Measurements from ENCODE around the gene PHF11.

The PHF11 gene

DNA sequence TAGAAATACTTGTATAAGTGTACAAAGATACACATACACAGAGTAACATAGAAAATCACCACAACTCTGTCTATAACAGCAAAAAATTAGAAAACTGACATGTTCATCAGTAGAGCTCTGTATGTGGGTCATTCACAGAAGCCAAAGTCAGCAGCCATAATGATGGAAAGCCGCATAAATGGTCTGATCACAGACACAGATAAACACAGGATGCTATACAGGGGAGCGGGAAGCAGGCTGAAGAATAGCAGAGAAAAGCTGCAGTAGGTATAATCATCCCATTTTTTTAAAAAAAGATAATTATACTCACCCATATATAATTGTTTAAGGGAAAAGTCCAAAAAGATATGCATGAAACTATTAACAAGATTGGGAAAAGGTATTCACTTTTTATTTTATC lies 58.1 kb downstream of the PHF11 start:
- Histone ChIP-seq H3K27me3 (ENCODE audit: low read depth, low read length) (no peaks in the 10 kb centered on the region), H3K36me3 (replicated peaks; ENCODE audit: low read depth, low read length) (peaks cover 18% of the 10 kb centered on the region), H3K9me3 (ENCODE audit: insufficient read depth, low read length) (no peaks in the 10 kb centered on the region), H3K4me2 (ENCODE audit: low read length) (no peak overlapping the region), H3K79me2 (ENCODE audit: low read length) (no peaks in the 10 kb centered on the region), H3K27ac (ENCODE audit: low read length) (no peak overlapping the region), H3K4me3 (ENCODE audit: low read length) (no peak overlapping the region), H2AFZ (ENCODE audit: low read depth, low read length) (no peak overlapping the region), H4K20me1 (ENCODE audit: insufficient read depth, low read length) (no peaks in the 10 kb centered on the region), H3K9ac (ENCODE audit: low read length) (no peak overlapping the region), H3K4me1 (ENCODE audit: low read length) (no peaks in the 10 kb centered on the region)
- TF ChIP-seq EZH2phosphoT487 (IDR thresholded peaks at IDR 0.05; ENCODE audit: low read depth): no peak

DNA sequence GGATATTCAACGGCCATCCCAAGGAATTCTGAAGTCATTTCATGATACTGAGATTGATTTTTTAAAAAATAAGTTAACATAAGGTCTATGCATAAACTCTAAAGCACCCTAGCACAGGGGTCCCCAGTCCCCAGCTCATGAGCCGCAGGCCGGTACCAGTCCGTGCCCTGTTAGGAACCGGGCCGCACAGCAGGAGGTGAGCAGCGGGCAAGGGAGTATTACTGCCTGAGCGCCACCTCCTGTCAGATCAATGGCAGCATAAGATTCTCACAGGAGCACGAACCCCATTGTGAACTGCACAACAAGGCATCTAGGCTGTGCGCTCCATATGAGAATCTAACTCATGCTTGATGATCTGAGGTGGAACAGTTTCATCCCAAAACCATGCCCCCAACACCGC lies 58.6 kb downstream of the PHF11 start:
- Histone ChIP-seq H3K9ac (ENCODE audit: low read length) (no peak overlapping the region), H3K27ac (ENCODE audit: low read length) (no peak overlapping the region), H4K20me1 (ENCODE audit: insufficient read depth, low read length) (no peaks in the 10 kb centered on the region), H3K79me2 (ENCODE audit: low read length) (no peaks in the 10 kb centered on the region), H3K27me3 (ENCODE audit: low read depth, low read length) (no peaks in the 10 kb centered on the region), H3K4me2 (ENCODE audit: low read length) (no peak overlapping the region), H3K4me3 (ENCODE audit: low read length) (no peak overlapping the region), H3K4me1 (ENCODE audit: low read length) (no peaks in the 10 kb centered on the region), H3K9me3 (ENCODE audit: insufficient read depth, low read length) (no peaks in the 10 kb centered on the region), H3K36me3 (replicated peaks; ENCODE audit: low read depth, low read length) (peaks cover 22% of the 10 kb centered on the region), H2AFZ (ENCODE audit: low read depth, low read length) (no peak overlapping the region)
- TF ChIP-seq, protein P1, sequence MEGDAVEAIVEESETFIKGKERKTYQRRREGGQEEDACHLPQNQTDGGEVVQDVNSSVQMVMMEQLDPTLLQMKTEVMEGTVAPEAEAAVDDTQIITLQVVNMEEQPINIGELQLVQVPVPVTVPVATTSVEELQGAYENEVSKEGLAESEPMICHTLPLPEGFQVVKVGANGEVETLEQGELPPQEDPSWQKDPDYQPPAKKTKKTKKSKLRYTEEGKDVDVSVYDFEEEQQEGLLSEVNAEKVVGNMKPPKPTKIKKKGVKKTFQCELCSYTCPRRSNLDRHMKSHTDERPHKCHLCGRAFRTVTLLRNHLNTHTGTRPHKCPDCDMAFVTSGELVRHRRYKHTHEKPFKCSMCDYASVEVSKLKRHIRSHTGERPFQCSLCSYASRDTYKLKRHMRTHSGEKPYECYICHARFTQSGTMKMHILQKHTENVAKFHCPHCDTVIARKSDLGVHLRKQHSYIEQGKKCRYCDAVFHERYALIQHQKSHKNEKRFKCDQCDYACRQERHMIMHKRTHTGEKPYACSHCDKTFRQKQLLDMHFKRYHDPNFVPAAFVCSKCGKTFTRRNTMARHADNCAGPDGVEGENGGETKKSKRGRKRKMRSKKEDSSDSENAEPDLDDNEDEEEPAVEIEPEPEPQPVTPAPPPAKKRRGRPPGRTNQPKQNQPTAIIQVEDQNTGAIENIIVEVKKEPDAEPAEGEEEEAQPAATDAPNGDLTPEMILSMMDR (IDR thresholded peaks at IDR 0.05; ENCODE audit: low read depth, low read length): no peak
- TF ChIP-seq EZH2phosphoT487 (IDR thresholded peaks at IDR 0.05; ENCODE audit: low read depth): no peak

- Histone ChIP-seq H3K9ac (ENCODE audit: low read length) (no peak overlapping the region), H2AFZ (ENCODE audit: low read depth, low read length) (no peak overlapping the region), H3K27ac (ENCODE audit: low read length) (no peak overlapping the region), H3K4me1 (ENCODE audit: low read length) (peaks cover 10% of the 10 kb centered on the region), H3K27me3 (ENCODE audit: low read depth, low read length) (no peaks in the 10 kb centered on the region), H3K36me3 (replicated peaks; ENCODE audit: low read depth, low read length) (peaks cover 25% of the 10 kb centered on the region), H3K79me2 (ENCODE audit: low read length) (no peaks in the 10 kb centered on the region), H3K4me2 (ENCODE audit: low read length) (no peak overlapping the region), H3K9me3 (ENCODE audit: insufficient read depth, low read length) (no peaks in the 10 kb centered on the region), H3K4me3 (ENCODE audit: low read length) (no peak overlapping the region), H4K20me1 (ENCODE audit: insufficient read depth, low read length) (no peaks in the 10 kb centered on the region)
- no peak for TF ChIP-seq EZH2phosphoT487 (IDR thresholded peaks at IDR 0.05; ENCODE audit: low read depth)
- TF ChIP-seq, protein P1 (IDR thresholded peaks at IDR 0.05; ENCODE audit: low read depth, low read length): no peak
These were observed 63.3 kb downstream of the PHF11 start for GRCh38 chr13:49559006-49559405.

- peak overlapping the region; percentile 26 for H3K4me2 ChIP-seq (ENCODE audit: low read length)
- no peak overlapping the region for H3K27ac ChIP-seq (ENCODE audit: low read length)
- H3K4me1 ChIP-seq (ENCODE audit: low read length): peaks cover 10% of the 10 kb centered on the region
- H3K36me3 ChIP-seq (replicated peaks; ENCODE audit: low read depth, low read length): peaks cover 23% of the 10 kb centered on the region
- H3K4me3 ChIP-seq (ENCODE audit: low read length): no peak overlapping the region
- no peaks in the 10 kb centered on the region for H3K79me2 ChIP-seq (ENCODE audit: low read length)
- no peak overlapping the region for H2AFZ ChIP-seq (ENCODE audit: low read depth, low read length)
- H4K20me1 ChIP-seq (ENCODE audit: insufficient read depth, low read length): no peaks in the 10 kb centered on the region
- no peaks in the 10 kb centered on the region for H3K9me3 ChIP-seq (ENCODE audit: insufficient read depth, low read length)
- TF ChIP-seq, protein P1 (IDR thresholded peaks at IDR 0.05; ENCODE audit: low read depth, low read length): peak; percentile 45
- TF ChIP-seq EZH2phosphoT487 (IDR thresholded peaks at IDR 0.05; ENCODE audit: low read depth): no peak
- no peaks in the 10 kb centered on the region for H3K27me3 ChIP-seq (ENCODE audit: low read depth, low read length)
- H3K9ac ChIP-seq (ENCODE audit: low read length): no peak overlapping the region
These were observed 64.7 kb downstream of the PHF11 start for GRCh38 chr13:49560270-49561061.
